Measurements from ENCODE around the gene HAVCR1.
A peak's percentile ranks its signal among the peaks of the same experiment; 100 is the strongest.

The HAVCR1 gene

DNA sequence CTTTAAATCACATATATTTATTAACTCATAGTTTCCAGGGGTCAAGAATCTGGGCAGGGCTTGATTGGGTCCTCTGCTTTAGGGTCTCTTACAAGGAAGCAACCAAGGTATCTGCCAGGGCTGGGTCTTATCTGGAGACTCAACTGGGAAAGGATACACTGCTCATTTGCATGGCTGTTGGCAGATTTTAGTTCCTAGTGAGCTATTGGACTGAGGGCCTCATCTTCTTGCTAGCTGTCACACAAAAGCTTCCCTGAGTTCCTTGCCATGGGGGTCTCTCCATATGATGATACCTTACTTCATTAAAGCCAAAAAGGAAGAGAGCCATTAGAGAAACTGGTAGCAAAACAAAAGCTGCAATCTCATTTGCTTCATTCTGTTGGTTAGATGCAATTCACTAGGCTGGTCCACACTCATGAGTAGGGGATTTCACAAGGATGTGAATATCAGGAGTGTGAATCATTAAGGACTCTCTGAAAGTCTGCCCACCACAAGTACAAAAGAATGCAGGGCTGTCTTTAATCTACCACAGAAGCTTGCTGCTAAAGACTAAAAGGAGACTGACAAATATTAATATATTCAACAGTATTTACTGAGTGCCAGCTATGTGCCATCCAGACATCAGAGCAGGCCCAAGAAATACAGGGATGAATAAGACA lies 53.9 kb downstream of the HAVCR1 start:
- no peak overlapping the region for H3K4me3 ChIP-seq (ENCODE audit: insufficient read depth in 1 of 2, low read depth in 1 of 2, low read length in 2 of 2)
- H3K4me1 ChIP-seq (ENCODE audit: control insufficient read depth, insufficient read depth, low read depth, low read length), result peaks cover 2% of the 10 kb centered on the region
- H3K4ac ChIP-seq (ENCODE audit: low read depth in 1 of 2, low read length in 2 of 2), result no peak overlapping the region
- H2BK15ac ChIP-seq (ENCODE audit: low read depth, poor library complexity, severe bottlenecking), result no peak overlapping the region
- peaks cover 8% of the 10 kb centered on the region for H3K9me3 ChIP-seq (ENCODE audit: control insufficient read depth, low read length)
- no peak overlapping the region for H2BK12ac ChIP-seq (ENCODE audit: low read length in 2 of 2)
- no peak overlapping the region for H3K4me2 ChIP-seq (ENCODE audit: low read length, poor library complexity, severe bottlenecking)
- no peaks in the 10 kb centered on the region for H3K36me3 ChIP-seq (ENCODE audit: control insufficient read depth in 1 of 2, insufficient read depth in 2 of 2, low read depth in 1 of 2, low read length in 2 of 2)
- H3K18ac ChIP-seq (ENCODE audit: low read depth in 1 of 2, low read length in 2 of 2), result no peak overlapping the region
- H3K14ac ChIP-seq (ENCODE audit: low read length in 2 of 2), result no peak overlapping the region
- H4K8ac ChIP-seq (ENCODE audit: low read length), result no peak overlapping the region
- DNase-seq, result peak; percentile 70
- H3K23ac ChIP-seq (ENCODE audit: low read length in 2 of 2), result no peak overlapping the region
- peak overlapping the region; percentile 77 for H3K27ac ChIP-seq (ENCODE audit: low read length, poor library complexity, severe bottlenecking)
- H2AK5ac ChIP-seq (ENCODE audit: low read length, severe bottlenecking), result peak overlapping the region; percentile 33
- H3K9ac ChIP-seq (ENCODE audit: low read length), result no peak overlapping the region
- H2BK5ac ChIP-seq (ENCODE audit: low read depth, low read length, poor library complexity, severe bottlenecking), result peak overlapping the region; percentile 31
- no peak overlapping the region for H2BK120ac ChIP-seq (ENCODE audit: low read depth, low read length)
- H3K27me3 ChIP-seq (ENCODE audit: control insufficient read depth in 1 of 2, insufficient read depth in 1 of 2, low read length in 2 of 2), result no peaks in the 10 kb centered on the region
- H3K79me1 ChIP-seq (replicated peaks; ENCODE audit: low read length, poor library complexity, severe bottlenecking), result no peaks in the 10 kb centered on the region
- no peak overlapping the region for H4K91ac ChIP-seq (ENCODE audit: low read length)
- H2AFZ ChIP-seq (ENCODE audit: low read depth, low read length), result no peak overlapping the region

- H2AK5ac ChIP-seq (ENCODE audit: low read length, severe bottlenecking), result no peak overlapping the region
- no peak overlapping the region for H3K14ac ChIP-seq (ENCODE audit: low read length in 2 of 2)
- H2BK12ac ChIP-seq (ENCODE audit: low read length in 2 of 2), result no peak overlapping the region
- no peak overlapping the region for H3K9ac ChIP-seq (ENCODE audit: low read length)
- no peak overlapping the region for H2BK5ac ChIP-seq (ENCODE audit: low read depth, low read length, poor library complexity, severe bottlenecking)
- no peaks in the 10 kb centered on the region for H3K79me1 ChIP-seq (replicated peaks; ENCODE audit: low read length, poor library complexity, severe bottlenecking)
- no peak overlapping the region for H4K8ac ChIP-seq (ENCODE audit: low read length)
- H2BK15ac ChIP-seq (ENCODE audit: low read depth, poor library complexity, severe bottlenecking), result no peak overlapping the region
- H2BK120ac ChIP-seq (ENCODE audit: low read depth, low read length), result no peak overlapping the region
- no peak for DNase-seq
- H3K4me1 ChIP-seq (ENCODE audit: control insufficient read depth, insufficient read depth, low read depth, low read length), result no peaks in the 10 kb centered on the region
- H3K4ac ChIP-seq (ENCODE audit: low read depth in 1 of 2, low read length in 2 of 2), result no peak overlapping the region
- H3K36me3 ChIP-seq (ENCODE audit: control insufficient read depth in 1 of 2, insufficient read depth in 2 of 2, low read depth in 1 of 2, low read length in 2 of 2), result no peaks in the 10 kb centered on the region
- WGBS, result 83% methylated on average over 4 of the region's 4 CpGs
- no peak overlapping the region for H3K4me2 ChIP-seq (ENCODE audit: low read length, poor library complexity, severe bottlenecking)
- no peak overlapping the region for H2AFZ ChIP-seq (ENCODE audit: low read depth, low read length)
- H3K27ac ChIP-seq (ENCODE audit: low read length, poor library complexity, severe bottlenecking), result no peak overlapping the region
- H3K4me3 ChIP-seq (ENCODE audit: insufficient read depth in 1 of 2, low read depth in 1 of 2, low read length in 2 of 2), result no peak overlapping the region
- H3K27me3 ChIP-seq (ENCODE audit: control insufficient read depth in 1 of 2, insufficient read depth in 1 of 2, low read length in 2 of 2), result no peaks in the 10 kb centered on the region
- H3K9me3 ChIP-seq (ENCODE audit: control insufficient read depth, low read length), result no peaks in the 10 kb centered on the region
- no peak overlapping the region for H4K91ac ChIP-seq (ENCODE audit: low read length)
- H3K18ac ChIP-seq (ENCODE audit: low read depth in 1 of 2, low read length in 2 of 2), result no peak overlapping the region
- H3K23ac ChIP-seq (ENCODE audit: low read length in 2 of 2), result no peak overlapping the region
Observed at GRCh38 chr5:156991714-156992113, 67.2 kb downstream of the HAVCR1 start.

- no peak overlapping the region for H2AK5ac ChIP-seq (ENCODE audit: low read length, severe bottlenecking)
- no peaks in the 10 kb centered on the region for H3K79me1 ChIP-seq (replicated peaks; ENCODE audit: low read length, poor library complexity, severe bottlenecking)
- no peak overlapping the region for H3K4ac ChIP-seq (ENCODE audit: low read depth in 1 of 2, low read length in 2 of 2)
Observed at GRCh38 chr5:156984064-156984463, 74.9 kb downstream of the HAVCR1 start.

GRCh38 chr5:156981481-156981880 lies 77.4 kb downstream of the HAVCR1 start:
- Histone ChIP-seq H3K4me1 (ENCODE audit: control insufficient read depth, insufficient read depth, low read depth, low read length) (peaks cover 1% of the 10 kb centered on the region), H2BK5ac (ENCODE audit: low read depth, low read length, poor library complexity, severe bottlenecking) (no peak overlapping the region), H3K4ac (ENCODE audit: low read depth in 1 of 2, low read length in 2 of 2) (no peak overlapping the region), H4K91ac (ENCODE audit: low read length) (no peak overlapping the region), H3K79me1 (replicated peaks; ENCODE audit: low read length, poor library complexity, severe bottlenecking) (no peaks in the 10 kb centered on the region), H3K27ac (ENCODE audit: low read length, poor library complexity, severe bottlenecking) (no peak overlapping the region), H4K8ac (ENCODE audit: low read length) (no peak overlapping the region), H3K18ac (ENCODE audit: low read depth in 1 of 2, low read length in 2 of 2) (no peak overlapping the region), H2BK12ac (ENCODE audit: low read length in 2 of 2) (no peak overlapping the region), H3K14ac (ENCODE audit: low read length in 2 of 2) (no peak overlapping the region), H3K4me2 (ENCODE audit: low read length, poor library complexity, severe bottlenecking) (no peak overlapping the region), H3K23ac (ENCODE audit: low read length in 2 of 2) (no peak overlapping the region), H3K4me3 (ENCODE audit: insufficient read depth in 1 of 2, low read depth in 1 of 2, low read length in 2 of 2) (no peak overlapping the region), H3K36me3 (ENCODE audit: control insufficient read depth in 1 of 2, insufficient read depth in 2 of 2, low read depth in 1 of 2, low read length in 2 of 2) (no peaks in the 10 kb centered on the region), H3K9ac (ENCODE audit: low read length) (no peak overlapping the region), H2AFZ (ENCODE audit: low read depth, low read length) (no peak overlapping the region), H3K9me3 (ENCODE audit: control insufficient read depth, low read length) (no peaks in the 10 kb centered on the region), H3K27me3 (ENCODE audit: control insufficient read depth in 1 of 2, insufficient read depth in 1 of 2, low read length in 2 of 2) (no peaks in the 10 kb centered on the region), H2BK15ac (ENCODE audit: low read depth, poor library complexity, severe bottlenecking) (no peak overlapping the region), H2AK5ac (ENCODE audit: low read length, severe bottlenecking) (no peak overlapping the region), H2BK120ac (ENCODE audit: low read depth, low read length) (no peak overlapping the region)
- no peak for DNase-seq

More at GRCh38 chr5:156984064-156984463, 74.9 kb downstream of the HAVCR1 start:
- no peak overlapping the region for H4K8ac ChIP-seq (ENCODE audit: low read length)
- no peak overlapping the region for H4K91ac ChIP-seq (ENCODE audit: low read length)
- H3K27me3 ChIP-seq (ENCODE audit: control insufficient read depth in 1 of 2, insufficient read depth in 1 of 2, low read length in 2 of 2), result no peaks in the 10 kb centered on the region
- WGBS, result 95% methylated on average over 9 of the region's 9 CpGs
- H2BK15ac ChIP-seq (ENCODE audit: low read depth, poor library complexity, severe bottlenecking), result no peak overlapping the region
- no peak overlapping the region for H2BK5ac ChIP-seq (ENCODE audit: low read depth, low read length, poor library complexity, severe bottlenecking)
- H3K27ac ChIP-seq (ENCODE audit: low read length, poor library complexity, severe bottlenecking), result no peak overlapping the region
- no peak for DNase-seq
- H3K23ac ChIP-seq (ENCODE audit: low read length in 2 of 2), result no peak overlapping the region
- no peak overlapping the region for H3K9ac ChIP-seq (ENCODE audit: low read length)
- H3K4me3 ChIP-seq (ENCODE audit: insufficient read depth in 1 of 2, low read depth in 1 of 2, low read length in 2 of 2), result no peak overlapping the region
- no peaks in the 10 kb centered on the region for H3K36me3 ChIP-seq (ENCODE audit: control insufficient read depth in 1 of 2, insufficient read depth in 2 of 2, low read depth in 1 of 2, low read length in 2 of 2)
- no peak overlapping the region for H3K4me2 ChIP-seq (ENCODE audit: low read length, poor library complexity, severe bottlenecking)
- H2BK120ac ChIP-seq (ENCODE audit: low read depth, low read length), result no peak overlapping the region
- H3K18ac ChIP-seq (ENCODE audit: low read depth in 1 of 2, low read length in 2 of 2), result no peak overlapping the region
- no peak overlapping the region for H2AFZ ChIP-seq (ENCODE audit: low read depth, low read length)
- peaks cover 1% of the 10 kb centered on the region for H3K4me1 ChIP-seq (ENCODE audit: control insufficient read depth, insufficient read depth, low read depth, low read length)
- H2BK12ac ChIP-seq (ENCODE audit: low read length in 2 of 2), result no peak overlapping the region
- no peak overlapping the region for H3K14ac ChIP-seq (ENCODE audit: low read length in 2 of 2)
- H3K9me3 ChIP-seq (ENCODE audit: control insufficient read depth, low read length), result no peaks in the 10 kb centered on the region

Measured in mesenchymal stem cell (in vitro differentiated cells and primary cell).